Nephron (organoid): Measurements from ENCODE around the gene IFT57.
"Not testable (repeated sequence)": the region's sequence is repeated elsewhere in the genome, so short reads cannot be mapped to it uniquely, and the experiment has no call there.

Experiments used
- H3K27ac Mint-ChIP-seq, 3 experiments: 2 replicates each; pipeline ENCODE4 v1.8.0; 2020; ENCODE audit warnings: mixed read lengths in 3 of 3, mild to moderate bottlenecking in 2 of 3, moderate library complexity in 1 of 3
- H3K27me3 Mint-ChIP-seq: 2 replicates; pipeline ENCODE4 v1.8.0; 2021; ENCODE audit warnings: low read depth, mild to moderate bottlenecking, moderate library complexity, mixed read lengths
- H3K36me3 Mint-ChIP-seq: 2 replicates; pipeline ENCODE4 v1.8.0; 2020; ENCODE audit warnings: low read depth, mixed read lengths
- H3K4me1 Mint-ChIP-seq: 2 replicates; pipeline ENCODE4 v1.8.0; 2020; ENCODE audit warnings: mixed read lengths
- H3K4me3 Mint-ChIP-seq, 3 experiments: 2 replicates each; pipeline ENCODE4 v1.8.0; 2020; ENCODE audit warnings: mild to moderate bottlenecking in 3 of 3, mixed read lengths in 3 of 3, moderate library complexity in 2 of 3
- H3K9me3 Mint-ChIP-seq: 2 replicates; pipeline ENCODE4 v1.8.0; 2020; ENCODE audit warnings: mixed read lengths
- TF ChIP-seq, protein P1 (sequence below), 3 experiments: fragments of 200-600 bp; sonication (generic); IDR thresholded peaks; one replicate each; pipeline ENCODE4 v1.5.0; 2021; ENCODE audit warnings: antibody characterized with exemption in 3 of 3; ENCODE audit not compliant: unreplicated experiment in 3 of 3

IFT57 gene, protein sequence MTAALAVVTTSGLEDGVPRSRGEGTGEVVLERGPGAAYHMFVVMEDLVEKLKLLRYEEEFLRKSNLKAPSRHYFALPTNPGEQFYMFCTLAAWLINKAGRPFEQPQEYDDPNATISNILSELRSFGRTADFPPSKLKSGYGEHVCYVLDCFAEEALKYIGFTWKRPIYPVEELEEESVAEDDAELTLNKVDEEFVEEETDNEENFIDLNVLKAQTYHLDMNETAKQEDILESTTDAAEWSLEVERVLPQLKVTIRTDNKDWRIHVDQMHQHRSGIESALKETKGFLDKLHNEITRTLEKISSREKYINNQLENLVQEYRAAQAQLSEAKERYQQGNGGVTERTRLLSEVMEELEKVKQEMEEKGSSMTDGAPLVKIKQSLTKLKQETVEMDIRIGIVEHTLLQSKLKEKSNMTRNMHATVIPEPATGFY

DNA sequence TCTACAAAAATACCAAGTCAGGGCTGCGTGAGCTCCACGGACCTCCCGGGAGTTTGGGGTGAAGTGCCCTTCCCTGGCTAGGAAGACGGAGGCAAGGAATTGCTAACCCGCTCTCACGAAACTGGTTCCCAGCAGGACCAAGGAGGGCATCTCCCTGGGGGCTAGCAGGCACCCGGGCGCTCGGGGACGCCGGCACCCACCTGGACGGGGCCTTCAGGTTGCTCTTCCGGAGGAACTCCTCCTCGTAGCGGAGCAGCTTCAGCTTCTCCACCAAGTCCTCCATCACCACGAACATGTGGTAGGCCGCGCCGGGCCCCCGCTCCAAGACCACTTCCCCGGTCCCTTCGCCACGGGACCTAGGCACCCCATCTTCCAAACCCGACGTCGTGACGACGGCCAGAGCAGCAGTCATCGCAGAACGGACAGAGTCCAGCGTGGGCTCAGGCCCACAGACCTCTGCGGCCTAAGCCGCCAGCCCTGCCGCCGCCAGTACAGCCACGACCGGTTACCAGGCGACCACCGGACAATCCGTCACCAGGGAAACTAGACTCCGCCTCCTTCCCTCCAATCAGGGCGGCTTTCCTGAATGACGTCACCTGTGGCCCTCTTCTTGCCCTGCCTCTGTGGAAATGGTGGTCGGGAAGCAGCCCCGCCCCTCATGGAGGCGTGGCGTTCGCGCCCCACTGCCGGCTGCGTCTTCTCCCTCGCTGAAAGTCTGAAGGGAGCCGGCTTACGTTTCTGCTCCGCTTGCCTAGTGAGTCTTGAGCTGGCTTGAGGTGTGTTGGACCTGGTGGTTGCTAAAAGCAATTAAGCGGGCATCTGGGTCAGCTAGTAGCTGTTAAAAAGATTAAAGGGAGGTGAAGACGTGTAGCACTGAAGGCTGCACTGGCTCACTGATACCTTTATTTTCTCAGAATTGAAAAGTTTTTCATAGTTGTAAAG, at the start of gene IFT57:
TSS of gene IFT57 (minus strand) at position 514 of the 942 bp plus-strand sequence. CDS start at position 412, 102 bp downstream.
- Mint-ChIP-seq H3K27me3 (no peaks in the 10 kb centered on the region), H3K4me1 (peaks cover 48% of the 10 kb centered on the region), H3K27ac (peak within 1 kb of the TSS; percentile 84 to 98 (median 97)), H3K36me3 (peaks cover under 1% of the 10 kb centered on the region), H3K4me3 (peak within 1 kb of the TSS; percentile 98 to 99 (median 98)), H3K9me3 (no peaks in the 10 kb centered on the region)
- TF ChIP-seq, protein P1, sequence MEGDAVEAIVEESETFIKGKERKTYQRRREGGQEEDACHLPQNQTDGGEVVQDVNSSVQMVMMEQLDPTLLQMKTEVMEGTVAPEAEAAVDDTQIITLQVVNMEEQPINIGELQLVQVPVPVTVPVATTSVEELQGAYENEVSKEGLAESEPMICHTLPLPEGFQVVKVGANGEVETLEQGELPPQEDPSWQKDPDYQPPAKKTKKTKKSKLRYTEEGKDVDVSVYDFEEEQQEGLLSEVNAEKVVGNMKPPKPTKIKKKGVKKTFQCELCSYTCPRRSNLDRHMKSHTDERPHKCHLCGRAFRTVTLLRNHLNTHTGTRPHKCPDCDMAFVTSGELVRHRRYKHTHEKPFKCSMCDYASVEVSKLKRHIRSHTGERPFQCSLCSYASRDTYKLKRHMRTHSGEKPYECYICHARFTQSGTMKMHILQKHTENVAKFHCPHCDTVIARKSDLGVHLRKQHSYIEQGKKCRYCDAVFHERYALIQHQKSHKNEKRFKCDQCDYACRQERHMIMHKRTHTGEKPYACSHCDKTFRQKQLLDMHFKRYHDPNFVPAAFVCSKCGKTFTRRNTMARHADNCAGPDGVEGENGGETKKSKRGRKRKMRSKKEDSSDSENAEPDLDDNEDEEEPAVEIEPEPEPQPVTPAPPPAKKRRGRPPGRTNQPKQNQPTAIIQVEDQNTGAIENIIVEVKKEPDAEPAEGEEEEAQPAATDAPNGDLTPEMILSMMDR (IDR thresholded peaks at IDR 0.05; ENCODE audit: unreplicated experiment in 3 of 3), result no peak

DNA sequence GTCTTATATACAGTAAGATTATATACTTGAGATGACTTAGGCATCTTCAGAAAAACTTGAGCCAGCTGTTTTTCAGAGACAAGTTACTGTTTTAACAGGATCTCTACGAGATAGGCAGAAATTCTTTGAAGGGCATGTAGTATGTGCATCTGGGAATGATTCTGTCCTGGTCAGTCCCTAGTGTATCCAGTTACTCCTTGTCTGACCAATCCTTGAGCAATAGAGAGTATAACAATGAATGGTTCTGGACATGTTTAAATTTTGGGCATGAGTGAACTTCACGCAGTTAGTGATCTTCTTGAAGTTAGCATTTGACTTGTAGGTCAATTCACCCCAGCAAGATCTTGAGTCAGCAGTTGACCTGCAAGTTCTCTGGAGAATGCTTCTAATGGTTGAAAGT, 49.4 kb upstream of the IFT57 start:
- TF ChIP-seq, protein P1 (IDR thresholded peaks at IDR 0.05; ENCODE audit: unreplicated experiment in 3 of 3), result no peak
- no peak overlapping the region for H3K4me3 Mint-ChIP-seq
- no peaks in the 10 kb centered on the region for H3K4me1 Mint-ChIP-seq
- peaks cover 14% of the 10 kb centered on the region for H3K9me3 Mint-ChIP-seq
- no peaks in the 10 kb centered on the region for H3K36me3 Mint-ChIP-seq
- H3K27ac Mint-ChIP-seq, result no peak overlapping the region
- no peaks in the 10 kb centered on the region for H3K27me3 Mint-ChIP-seq

DNA sequence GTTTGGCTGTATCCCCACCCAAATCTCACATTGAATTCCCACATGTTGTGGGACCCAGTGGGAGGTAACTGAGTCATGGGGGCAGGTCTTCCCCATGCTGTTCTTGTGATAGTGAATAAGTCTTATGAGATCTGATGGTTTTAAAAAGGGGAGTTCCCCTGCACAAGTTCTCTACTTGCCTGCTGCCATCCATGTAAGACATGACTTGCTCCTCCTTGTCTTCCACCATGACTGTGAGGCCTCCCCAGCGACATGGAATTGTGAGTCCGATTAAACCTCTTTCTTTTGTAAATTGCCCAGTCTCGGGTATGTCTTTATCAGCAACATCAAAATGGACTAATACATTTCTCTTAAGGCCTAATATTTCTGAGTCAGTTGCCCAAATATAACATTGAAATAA, 46.0 kb upstream of the IFT57 start:
- H3K27ac Mint-ChIP-seq, H3K27me3 Mint-ChIP-seq, H3K4me1 Mint-ChIP-seq, H3K36me3 Mint-ChIP-seq, H3K4me3 Mint-ChIP-seq, H3K9me3 Mint-ChIP-seq: not testable (repeated sequence)

DNA sequence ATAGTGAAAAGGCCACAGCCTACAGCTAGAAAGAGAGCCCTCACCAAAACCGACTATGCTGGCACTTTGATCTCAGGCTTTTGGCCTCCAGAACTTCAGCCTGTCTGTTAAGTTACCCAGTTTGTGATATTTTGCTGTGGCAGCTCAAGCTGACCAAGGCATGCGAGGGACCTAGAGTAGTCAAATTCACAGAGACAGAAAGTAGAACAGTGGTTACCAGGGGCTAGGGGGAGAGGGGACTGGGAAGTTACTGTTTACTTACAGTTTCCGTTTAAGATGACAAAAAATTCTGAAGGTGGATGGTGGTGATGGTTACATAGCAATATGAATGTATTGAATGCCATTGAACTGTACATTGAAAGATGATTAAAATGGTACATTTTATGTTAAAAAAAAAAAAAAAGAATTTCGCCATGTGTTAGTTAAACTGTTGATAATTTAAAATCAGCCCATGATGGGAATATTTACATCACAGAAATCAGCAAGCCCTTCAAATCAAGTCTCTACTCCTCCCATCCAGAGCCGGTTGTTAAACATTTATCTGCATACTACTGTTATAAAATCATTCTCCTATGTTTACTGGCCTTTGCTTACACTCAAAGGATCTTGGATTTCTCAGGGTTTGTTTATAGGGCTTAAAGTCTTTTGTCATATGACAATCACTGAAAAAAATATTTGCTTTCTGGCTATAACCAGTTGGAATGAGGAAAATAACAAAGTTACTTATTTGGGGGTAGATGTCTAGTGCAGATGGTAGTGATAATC, 42.5 kb upstream of the IFT57 start:
- H3K4me3 Mint-ChIP-seq, H3K9me3 Mint-ChIP-seq, H3K27me3 Mint-ChIP-seq, H3K27ac Mint-ChIP-seq, H3K36me3 Mint-ChIP-seq, H3K4me1 Mint-ChIP-seq: not testable (repeated sequence)

DNA sequence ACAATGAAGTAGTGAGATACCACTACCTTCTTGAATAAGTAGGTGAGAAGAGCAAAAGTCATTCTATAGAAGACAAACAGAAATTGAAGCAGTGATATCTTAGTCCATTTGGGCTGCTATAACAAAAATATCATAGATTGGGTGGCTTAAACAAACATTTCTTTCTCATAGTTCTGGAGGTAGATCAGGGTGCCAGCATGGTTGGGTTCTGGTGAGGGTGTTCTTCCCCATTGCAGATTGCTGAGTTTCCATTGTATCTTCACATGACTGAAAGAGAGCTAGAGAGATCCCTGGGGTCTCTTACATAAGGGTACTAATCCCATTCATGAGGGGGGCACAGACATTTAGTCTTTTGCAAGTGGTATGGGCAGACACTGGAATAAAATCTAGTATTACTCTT, 32.9 kb upstream of the IFT57 start:
- TF ChIP-seq, protein P1 (IDR thresholded peaks at IDR 0.05; ENCODE audit: unreplicated experiment in 3 of 3), result no peak
- peaks cover 4% of the 10 kb centered on the region for H3K9me3 Mint-ChIP-seq
- no peaks in the 10 kb centered on the region for H3K4me1 Mint-ChIP-seq
- no peak overlapping the region for H3K27ac Mint-ChIP-seq
- H3K4me3 Mint-ChIP-seq, result no peak overlapping the region
- no peaks in the 10 kb centered on the region for H3K36me3 Mint-ChIP-seq
- H3K27me3 Mint-ChIP-seq, result no peaks in the 10 kb centered on the region

DNA sequence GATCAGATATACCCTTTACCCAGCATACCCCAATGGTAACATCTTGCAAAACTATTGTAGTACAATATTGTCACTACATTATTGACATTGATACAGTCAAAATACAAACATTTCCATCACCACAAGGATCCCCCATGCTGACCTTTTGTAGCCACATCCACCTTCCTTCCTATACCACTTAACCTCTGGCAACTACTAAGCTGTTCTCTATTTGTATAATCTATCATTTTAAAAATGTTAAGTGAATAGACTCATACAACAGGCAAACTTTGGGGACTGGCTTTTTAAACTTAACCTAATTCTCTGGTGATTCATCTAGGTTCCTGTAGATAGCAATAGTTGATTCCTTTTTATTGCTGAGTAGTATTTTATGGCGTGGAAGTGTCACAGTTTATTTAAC, 29.6 kb upstream of the IFT57 start:
- Mint-ChIP-seq H3K27ac (no peak overlapping the region), H3K9me3 (peaks cover 2% of the 10 kb centered on the region), H3K27me3 (no peaks in the 10 kb centered on the region), H3K36me3 (no peaks in the 10 kb centered on the region), H3K4me1 (no peaks in the 10 kb centered on the region), H3K4me3 (no peak overlapping the region)
- TF ChIP-seq, protein P1 (IDR thresholded peaks at IDR 0.05; ENCODE audit: unreplicated experiment in 3 of 3), result no peak
